Gastrocnemius medialis (tissue), 4 donors: ENCODE results near the gene CYP19A1.

ENCODE experiments used
- CTCF ChIP-seq, 5 experiments: fragments of 450-650 bp in 3 of 5; fragments of 200-600 bp in 2 of 5; sonication (generic) in 2 of 5; IDR thresholded peaks in 4 of 5; conservative IDR thresholded peaks in 1 of 5; 1 replicate in 4 of 5; 2 replicates in 1 of 5; pipeline ENCODE4 v1.5.1; 2016 to 2019; ENCODE audit warnings: antibody characterized with exemption in 5 of 5, mild to moderate bottlenecking in 3 of 5, moderate library complexity in 3 of 5
- POLR2A ChIP-seq, 2 donors: fragments of 450-650 bp; IDR thresholded peaks; one replicate each; pipeline ENCODE4 v1.6.1; 2017; ENCODE audit warnings: antibody characterized with exemption in 2 of 2, mild to moderate bottlenecking in 2 of 2, moderate library complexity in 2 of 2

DNA sequence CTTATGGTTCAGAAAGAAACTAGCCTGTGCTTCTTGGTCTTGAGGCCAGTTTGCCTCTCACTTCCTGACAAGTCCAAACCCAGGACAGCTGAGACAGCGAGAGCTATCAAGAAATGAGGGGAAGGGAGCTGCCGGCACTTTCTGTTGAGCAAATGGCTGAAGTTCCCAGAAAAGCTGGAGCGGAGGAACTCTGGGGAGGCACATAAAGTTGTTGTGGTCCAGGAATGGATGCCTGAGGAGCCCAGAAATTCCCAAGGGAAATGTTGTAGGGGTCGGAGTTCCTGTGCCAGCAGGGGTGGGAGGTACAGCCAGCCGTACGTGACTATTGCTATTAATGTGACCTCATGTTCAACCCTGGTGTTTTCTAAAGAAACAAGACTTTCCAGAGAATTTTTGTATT lies 144.9 kb downstream of the CYP19A1 start:
- TF ChIP-seq CTCF (IDR thresholded peaks at IDR 0.05 in 4 of 5, conservative IDR thresholded peaks at IDR 0.05 in 1 of 5) (no peak), POLR2A (IDR thresholded peaks at IDR 0.05) (no peak)
